Neuron (in vitro differentiated cells): Measurements from ENCODE around the gene CREB1.

ENCODE experiments used
- H2AFZ ChIP-seq: one replicate; pipeline ENCODE4 v1.6.1; 2013; ENCODE audit warnings: low read depth, mild to moderate bottlenecking, inconsistent platforms, low read length, moderate library complexity
- H3K27me3 ChIP-seq: one replicate; pipeline ENCODE4 v1.6.1; 2013; ENCODE audit warnings: low read length; ENCODE audit not compliant: insufficient read depth
- H3K36me3 ChIP-seq: one replicate; pipeline ENCODE4 v1.6.1; 2013; ENCODE audit warnings: low read length; ENCODE audit not compliant: insufficient read depth
- H3K4me1 ChIP-seq: one replicate; pipeline ENCODE4 v1.6.1; 2013; ENCODE audit warnings: low read length; ENCODE audit not compliant: insufficient read depth
- H3K4me3 ChIP-seq: 2 replicates; pipeline ENCODE4 v1.5.1; 2013; ENCODE audit warnings: mild to moderate bottlenecking, low read length, moderate library complexity
- H3K9me3 ChIP-seq: one replicate; pipeline ENCODE4 v1.6.1; 2013; ENCODE audit warnings: low read length

The CREB1 gene

DNA sequence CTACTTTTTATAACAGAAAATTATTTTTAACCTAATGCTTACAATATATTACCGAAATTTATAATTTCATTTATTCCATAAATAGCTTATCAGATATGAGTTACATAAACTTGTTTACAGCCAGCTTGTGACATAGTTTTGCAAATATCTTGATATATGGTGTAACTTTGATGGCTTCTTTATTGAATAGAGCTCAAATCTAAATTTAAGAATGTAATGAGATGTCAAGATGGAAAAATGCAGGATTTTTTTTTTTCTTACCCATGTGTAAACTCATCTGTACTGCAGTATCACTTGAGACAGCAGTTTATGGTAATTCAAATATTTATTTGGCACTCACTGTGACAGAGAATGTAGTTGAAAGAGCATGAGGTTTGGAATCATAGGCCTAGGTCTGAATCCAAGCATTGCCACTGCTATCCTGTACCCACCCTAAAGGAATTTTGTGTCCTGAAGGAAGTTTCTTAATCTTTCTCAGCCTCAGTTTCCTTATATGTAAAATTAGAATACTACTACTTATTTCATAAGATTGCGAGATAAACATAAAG, 3.8 kb downstream of the CREB1 start:
- H3K9me3 ChIP-seq: no peaks in the 10 kb centered on the region
- H3K27me3 ChIP-seq: no peaks in the 10 kb centered on the region
- H2AFZ ChIP-seq: no peak overlapping the region
- peaks cover 6% of the 10 kb centered on the region for H3K36me3 ChIP-seq
- no peak overlapping the region for H3K4me3 ChIP-seq
- peaks cover 8% of the 10 kb centered on the region for H3K4me1 ChIP-seq

DNA sequence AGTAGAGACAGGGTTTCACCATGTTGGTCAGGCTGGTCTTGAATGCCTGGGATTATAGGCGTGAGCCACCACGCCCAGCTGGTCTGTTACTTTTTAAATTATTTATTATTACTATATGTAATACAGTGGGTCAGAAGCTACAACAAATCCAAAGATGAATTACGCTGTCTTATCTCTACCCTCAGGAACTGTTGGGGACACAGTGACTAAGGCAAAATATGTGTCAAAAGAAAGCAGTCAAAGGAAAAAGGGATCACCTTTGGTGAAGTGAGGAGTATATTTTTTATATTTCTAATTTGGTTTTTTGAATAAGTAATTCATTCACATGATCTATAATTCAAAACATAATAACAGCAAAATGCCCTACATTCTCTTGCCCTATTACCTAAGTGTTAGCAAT, 4.7 kb downstream of the CREB1 start:
- Histone ChIP-seq H3K4me1 (peaks cover 8% of the 10 kb centered on the region), H2AFZ (no peak overlapping the region), H3K4me3 (no peak overlapping the region), H3K36me3 (peaks cover 6% of the 10 kb centered on the region), H3K9me3 (peaks cover 2% of the 10 kb centered on the region), H3K27me3 (no peaks in the 10 kb centered on the region)

DNA sequence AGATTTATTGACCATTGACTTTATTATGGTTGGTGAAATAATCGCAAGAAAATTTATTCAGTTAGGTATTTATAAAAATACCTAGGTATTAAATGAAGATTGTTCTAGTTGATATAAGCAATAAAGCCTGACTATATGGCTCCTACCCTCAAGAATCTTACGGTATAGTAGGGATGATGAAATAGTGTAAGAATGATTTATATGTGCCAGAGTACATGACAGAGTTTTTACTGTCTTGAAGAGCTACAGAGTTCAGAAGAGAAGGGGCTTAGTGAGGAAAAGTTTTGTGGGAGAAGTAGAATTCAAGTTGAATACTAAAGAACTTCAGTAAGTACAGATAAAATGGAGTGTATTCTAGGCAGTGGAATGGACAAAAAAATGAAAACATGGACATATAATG, 9.7 kb downstream of the CREB1 start:
- H3K36me3 ChIP-seq: peaks cover 6% of the 10 kb centered on the region
- H3K4me3 ChIP-seq: no peak overlapping the region
- H3K4me1 ChIP-seq: no peaks in the 10 kb centered on the region
- H3K9me3 ChIP-seq: peaks cover 4% of the 10 kb centered on the region
- no peaks in the 10 kb centered on the region for H3K27me3 ChIP-seq
- H2AFZ ChIP-seq: no peak overlapping the region

DNA sequence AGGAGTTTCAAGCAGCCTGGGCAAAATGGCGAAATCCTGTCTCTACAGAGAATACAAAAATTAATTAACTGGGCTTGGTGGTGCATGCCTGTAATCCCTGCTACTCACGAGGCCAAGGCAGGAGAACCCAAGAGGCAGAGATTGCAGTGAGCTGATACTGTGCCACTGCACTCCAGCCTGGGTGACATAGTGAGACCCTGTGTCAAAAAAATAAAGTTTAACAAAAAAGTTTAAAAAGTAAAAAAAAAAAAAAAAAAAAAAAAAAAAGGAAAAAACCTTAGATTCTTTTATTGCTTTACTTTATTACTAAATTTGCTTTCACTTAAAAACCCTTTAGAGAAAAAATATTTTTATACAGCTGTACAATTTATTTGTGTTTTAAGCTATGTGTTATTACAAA, 10.7 kb downstream of the CREB1 start:
- Histone ChIP-seq H3K36me3 (peaks cover 6% of the 10 kb centered on the region), H2AFZ (no peak overlapping the region)

DNA sequence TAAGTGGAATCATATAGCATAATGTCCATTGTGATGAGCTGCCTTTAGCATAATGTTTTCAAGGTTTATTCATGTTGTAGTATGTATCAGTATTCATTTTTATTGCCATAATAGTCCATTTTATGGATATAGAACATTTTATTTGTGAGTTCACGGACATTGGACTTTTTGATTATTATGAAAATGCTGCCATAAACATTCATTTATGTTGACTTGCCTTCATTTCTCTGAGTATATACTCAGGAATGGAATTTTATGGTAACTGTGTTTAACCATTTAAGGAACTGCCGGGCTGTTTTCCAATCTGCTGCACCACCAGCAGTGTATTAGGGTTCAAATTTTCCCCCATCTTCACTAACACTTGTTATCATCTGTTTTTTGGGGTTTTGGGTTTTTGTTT, 12.2 kb downstream of the CREB1 start:
- no peaks in the 10 kb centered on the region for H3K27me3 ChIP-seq
- no peak overlapping the region for H2AFZ ChIP-seq
- H3K9me3 ChIP-seq: peaks cover 4% of the 10 kb centered on the region
- no peaks in the 10 kb centered on the region for H3K4me1 ChIP-seq
- H3K4me3 ChIP-seq: no peak overlapping the region
- H3K36me3 ChIP-seq: peaks cover 3% of the 10 kb centered on the region

More for the DNA sequence above, 10.7 kb downstream of the CREB1 start:
- no peaks in the 10 kb centered on the region for H3K4me1 ChIP-seq
- no peak overlapping the region for H3K4me3 ChIP-seq
- peaks cover 4% of the 10 kb centered on the region for H3K9me3 ChIP-seq
- H3K27me3 ChIP-seq: no peaks in the 10 kb centered on the region

DNA sequence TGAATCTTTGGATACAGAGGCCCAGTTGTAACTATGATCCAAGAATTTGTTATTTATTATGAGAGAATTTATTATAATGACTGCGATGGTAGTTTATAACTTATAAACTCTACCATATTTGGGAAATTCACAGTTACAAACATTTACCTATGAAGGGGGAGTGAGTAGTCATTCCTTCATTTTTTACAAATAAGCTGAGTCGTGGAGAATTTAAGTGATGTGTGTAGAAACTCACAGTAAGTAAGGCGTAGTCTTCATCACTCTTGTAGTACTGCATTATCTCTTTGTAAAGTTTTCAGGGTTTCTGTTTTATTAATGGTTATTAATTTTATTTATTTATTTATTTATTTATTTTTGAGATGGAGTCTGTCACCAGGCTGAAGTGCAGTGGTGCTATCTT, 13.5 kb downstream of the CREB1 start:
- Histone ChIP-seq H2AFZ (no peak overlapping the region), H3K9me3 (peaks cover 4% of the 10 kb centered on the region), H3K27me3 (no peaks in the 10 kb centered on the region), H3K4me1 (no peaks in the 10 kb centered on the region), H3K36me3 (peaks cover 3% of the 10 kb centered on the region), H3K4me3 (no peak overlapping the region)

DNA sequence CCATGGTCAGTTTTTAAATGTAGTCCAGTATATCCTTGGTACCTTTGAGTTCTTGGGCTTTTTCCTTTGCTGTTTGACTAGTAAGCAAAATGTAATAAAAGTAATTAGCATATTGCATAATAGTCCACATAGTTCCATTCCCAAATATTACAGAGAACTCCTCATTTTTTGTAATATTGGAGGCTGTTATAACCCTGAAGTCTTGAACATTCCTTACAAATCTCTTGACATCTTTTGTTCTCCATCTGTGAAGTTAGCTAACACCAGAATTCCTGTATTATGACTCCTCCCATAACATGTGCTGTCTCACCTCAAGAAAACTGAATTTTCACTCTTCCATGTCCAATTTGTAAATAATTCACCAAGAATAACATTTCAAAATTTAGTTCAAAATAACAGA, 17.1 kb downstream of the CREB1 start:
- Histone ChIP-seq H3K36me3 (peaks cover 3% of the 10 kb centered on the region), H3K27me3 (no peaks in the 10 kb centered on the region), H3K9me3 (no peaks in the 10 kb centered on the region), H3K4me1 (no peaks in the 10 kb centered on the region), H3K4me3 (no peak overlapping the region), H2AFZ (no peak overlapping the region)

DNA sequence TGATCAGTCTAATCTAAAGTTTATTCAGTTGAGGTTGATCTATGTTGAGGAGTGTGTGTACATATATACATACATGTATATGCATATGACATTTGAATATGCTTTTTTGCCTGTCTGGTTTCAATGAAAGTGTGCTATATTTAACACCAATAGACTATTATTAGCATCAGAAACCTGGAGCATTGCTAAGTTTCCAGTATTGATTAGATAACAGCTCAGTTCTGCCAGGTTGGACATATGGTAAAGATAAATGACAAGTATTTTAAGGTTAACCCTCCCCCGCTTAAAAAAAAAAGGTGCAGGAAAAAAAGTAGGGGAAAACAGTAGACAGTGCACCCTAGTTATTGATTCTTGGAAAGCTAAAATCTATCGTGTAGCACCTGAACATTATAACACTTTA, 19.4 kb downstream of the CREB1 start:
- Histone ChIP-seq H3K36me3 (peaks cover 7% of the 10 kb centered on the region), H3K9me3 (no peaks in the 10 kb centered on the region), H3K27me3 (no peaks in the 10 kb centered on the region), H2AFZ (no peak overlapping the region), H3K4me1 (no peaks in the 10 kb centered on the region), H3K4me3 (no peak overlapping the region)

DNA sequence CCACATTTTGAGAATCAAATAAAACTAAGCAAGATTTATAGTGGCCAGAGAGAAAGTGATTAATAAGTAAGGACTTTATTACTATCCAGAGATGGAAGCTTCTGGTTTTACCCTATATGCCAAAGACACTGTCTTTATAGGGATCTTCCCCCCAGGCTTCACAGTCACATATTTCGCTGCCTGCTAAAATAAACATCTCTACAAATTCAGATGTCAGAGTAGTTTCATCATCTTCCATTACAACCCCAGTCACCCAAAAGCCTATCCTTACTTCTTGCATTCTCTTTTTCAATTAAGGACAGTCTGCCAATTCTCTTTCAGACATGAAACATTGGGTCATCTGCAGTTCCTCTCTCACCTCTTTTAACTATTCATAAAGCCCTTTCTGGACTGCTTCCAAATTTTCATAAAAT, 28.3 kb downstream of the CREB1 start:
- no peak overlapping the region for H2AFZ ChIP-seq
- H3K9me3 ChIP-seq: no peaks in the 10 kb centered on the region
- no peaks in the 10 kb centered on the region for H3K27me3 ChIP-seq
- H3K4me3 ChIP-seq: no peak overlapping the region
- peaks cover 63% of the 10 kb centered on the region for H3K36me3 ChIP-seq
- H3K4me1 ChIP-seq: no peaks in the 10 kb centered on the region

DNA sequence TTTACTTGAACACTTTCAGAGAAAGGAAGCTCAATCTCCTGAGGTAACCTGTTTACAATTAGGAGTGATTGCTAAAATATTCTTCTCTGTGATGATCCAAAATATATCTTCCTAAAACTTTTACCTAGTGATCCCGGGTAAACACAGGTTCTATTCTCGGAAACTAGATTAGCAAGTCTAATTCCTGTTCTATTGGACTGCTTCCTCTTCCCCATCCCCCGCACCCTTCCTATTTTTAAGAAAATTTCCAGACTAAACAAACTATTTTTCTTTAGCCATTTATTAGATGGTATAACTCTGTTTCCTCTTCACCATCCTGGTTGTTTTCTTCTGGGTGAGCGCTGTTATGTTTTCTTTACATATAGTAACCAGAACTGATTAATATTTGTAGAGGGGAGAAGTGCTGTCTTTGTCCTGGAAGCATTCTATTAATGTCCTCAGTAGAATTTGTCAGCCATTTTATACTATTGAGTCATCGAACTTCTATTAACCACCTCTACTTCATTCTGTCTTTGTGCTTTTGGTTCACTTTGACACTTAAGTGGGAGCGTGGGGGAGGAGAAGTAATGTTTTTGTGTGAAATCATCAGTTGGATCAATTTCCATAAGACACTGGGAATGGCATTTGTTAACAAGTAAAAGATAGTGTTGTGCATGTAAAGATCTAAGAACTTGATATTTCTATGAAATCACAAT, 31.8 kb downstream of the CREB1 start:
- no peaks in the 10 kb centered on the region for H3K27me3 ChIP-seq
- H3K9me3 ChIP-seq: no peaks in the 10 kb centered on the region
- H3K36me3 ChIP-seq: peaks cover 81% of the 10 kb centered on the region
- H3K4me1 ChIP-seq: no peaks in the 10 kb centered on the region
- no peak overlapping the region for H3K4me3 ChIP-seq
- H2AFZ ChIP-seq: no peak overlapping the region

DNA sequence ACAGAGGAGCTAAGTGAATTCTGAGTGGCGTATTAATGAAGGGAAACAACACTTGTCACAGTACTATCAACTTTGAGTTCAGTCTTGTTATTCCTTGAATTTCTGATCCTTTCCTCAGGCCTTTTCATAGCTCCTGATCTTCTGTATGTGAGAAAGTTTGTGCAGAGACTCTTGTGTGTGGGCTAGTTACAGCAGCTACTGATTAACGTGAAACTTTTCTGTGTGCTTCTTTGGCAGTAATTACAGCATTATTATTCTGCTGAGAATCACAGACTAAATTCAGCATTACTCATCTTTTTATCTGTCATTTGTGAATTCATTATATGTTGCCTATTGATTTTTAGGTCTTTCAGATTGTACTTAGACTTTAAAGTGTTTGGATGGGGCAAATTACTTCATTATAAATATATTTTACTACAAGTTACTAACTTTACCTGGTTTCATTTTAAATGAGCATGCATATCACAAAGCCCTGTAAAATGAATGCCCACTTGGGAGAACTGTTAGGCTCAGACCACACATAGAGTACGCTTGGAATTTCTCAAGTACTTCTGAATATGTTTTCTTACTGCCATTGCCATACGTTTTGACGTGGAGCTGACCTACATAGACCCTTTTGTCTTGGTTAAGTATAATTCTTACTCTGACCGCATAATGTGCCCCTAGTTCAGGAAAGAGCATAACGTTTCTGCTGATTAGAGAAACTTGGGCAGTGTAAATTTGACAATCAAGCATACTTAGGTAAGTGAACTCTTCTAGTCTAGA, 36.2 kb downstream of the CREB1 start:
- Histone ChIP-seq H2AFZ (no peak overlapping the region), H3K9me3 (no peaks in the 10 kb centered on the region), H3K36me3 (peaks cover 85% of the 10 kb centered on the region), H3K4me1 (no peaks in the 10 kb centered on the region), H3K27me3 (no peaks in the 10 kb centered on the region), H3K4me3 (no peak overlapping the region)

DNA sequence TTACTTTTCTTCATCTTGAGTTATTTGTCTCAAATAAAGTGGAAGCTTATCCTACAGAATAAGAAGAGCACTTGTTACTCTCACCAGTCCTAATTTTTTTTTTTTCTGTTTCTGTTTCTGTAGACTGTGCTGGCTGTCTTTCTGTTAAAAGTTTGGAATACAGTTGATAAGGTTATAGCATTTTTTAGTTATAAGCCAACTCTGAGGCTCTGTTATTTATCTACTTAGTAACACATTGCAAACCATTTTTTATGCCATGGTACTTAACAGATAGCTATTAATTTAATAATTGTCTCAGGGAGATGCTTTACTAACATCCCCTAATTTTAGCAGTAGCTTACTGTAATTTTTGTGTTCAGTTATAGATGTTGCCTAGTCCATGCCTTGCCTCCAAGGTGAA, 37.9 kb downstream of the CREB1 start:
- Histone ChIP-seq H3K36me3 (peaks cover 84% of the 10 kb centered on the region), H3K4me3 (no peak overlapping the region), H3K9me3 (no peaks in the 10 kb centered on the region), H3K27me3 (no peaks in the 10 kb centered on the region), H2AFZ (no peak overlapping the region), H3K4me1 (no peaks in the 10 kb centered on the region)

DNA sequence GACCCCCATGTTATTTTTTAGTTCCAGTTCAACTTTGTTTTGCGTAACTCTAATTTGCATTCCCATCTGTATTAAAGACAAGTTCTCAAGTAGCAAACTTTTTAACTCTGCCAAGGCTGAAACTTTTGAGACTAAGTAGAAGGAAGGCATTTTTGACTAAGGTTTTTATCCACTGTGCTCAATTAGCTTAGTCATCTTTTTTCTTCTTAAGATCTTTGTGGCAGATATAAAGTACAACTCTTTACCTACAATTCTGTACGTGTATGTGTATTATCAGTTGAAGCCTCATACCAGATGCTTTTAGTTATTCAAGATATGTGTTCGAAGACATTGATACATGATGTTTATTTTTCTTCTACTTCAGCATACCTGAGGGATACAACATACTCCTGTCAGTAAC, 41.6 kb downstream of the CREB1 start:
- Histone ChIP-seq H3K4me3 (no peak overlapping the region), H2AFZ (no peak overlapping the region), H3K36me3 (peaks cover 85% of the 10 kb centered on the region), H3K9me3 (no peaks in the 10 kb centered on the region), H3K27me3 (no peaks in the 10 kb centered on the region), H3K4me1 (no peaks in the 10 kb centered on the region)
